Measurements from ENCODE around the gene RMND1. TPM values are rescaled to one million over a fixed set of nuclear protein-coding genes. Genes with fewer than 3 reads are reported as not detected.

Gene RMND1
- total RNA-seq, 5 donors from 2014 or later (not counting 1 experiment from before 2014, with no cell fraction given) = 8.0 to 15.6 (median 12.8) TPM

GRCh38 chr6:151392427-151392826 lies 59.5 kb downstream of the RMND1 start:
- no peaks in the 10 kb centered on the region for H3K36me3 ChIP-seq (ENCODE audit: control insufficient read depth in 2 of 2, extremely low read depth in 1 of 2, insufficient read depth in 1 of 2, low read length in 1 of 2)
- DNase-seq (no peak), ATAC-seq (replicated peaks in 1 of 4) (no peak)
- WGBS (ENCODE audit: insufficient coverage) = no CpG with 5 or more reads among the region's 3 CpGs
- H3K9me3 ChIP-seq = no peaks in the 10 kb centered on the region
- peak overlapping the region; percentile 92 to 97 (median 94) for H3K4me3 Mint-ChIP-seq
- H3K4me3 ChIP-seq (ENCODE audit: control insufficient read depth in 1 of 2, extremely low read depth in 1 of 2, low read length in 1 of 2) = peak overlapping the region in 1 of 2 donors; percentile 64
- peaks cover 9% of the 10 kb centered on the region for H3K36me3 Mint-ChIP-seq
- peak overlapping the region; percentile 97 to 99 for H3K27ac Mint-ChIP-seq
- H3K27ac ChIP-seq (ENCODE audit: low read length) = peak overlapping the region; percentile 74
- POLR2A ChIA-PET = no interaction called here
- H3K27me3 ChIP-seq (replicated peaks in 1 of 2; ENCODE audit: control insufficient read depth in 2 of 2, extremely low read depth in 1 of 2, insufficient read depth in 2 of 2, low read length in 1 of 2) = no peaks in the 10 kb centered on the region
- H3K27me3 Mint-ChIP-seq = no peaks in the 10 kb centered on the region
- no peaks in the 10 kb centered on the region for H3K9me3 Mint-ChIP-seq
- H3K4me1 Mint-ChIP-seq = peaks cover 60 to 69% (median 65%) of the 10 kb centered on the region in 3 donors
- H3K4me1 ChIP-seq (ENCODE audit: control insufficient read depth in 1 of 2, extremely low read depth in 1 of 2, insufficient read depth in 2 of 2, low read length in 2 of 2) = peaks cover 38% of the 10 kb centered on the region in 2 experiments
- CTCF ChIA-PET = no interaction called here

GRCh38 chr6:151391471-151392413 lies 60.2 kb downstream of the RMND1 start, which contains the start of gene ZBTB2:
ZBTB2 (minus strand) TSS chr6:151391559; CDS start chr6:151373637, 17,922 bp downstream.
- H3K9me3 ChIP-seq = no peaks in the 10 kb centered on the region
- peaks cover 39 to 41% of the 10 kb centered on the region in 2 experiments for H3K4me1 ChIP-seq (ENCODE audit: control insufficient read depth in 1 of 2, extremely low read depth in 1 of 2, insufficient read depth in 2 of 2, low read length in 2 of 2)
- 0% methylated on average over 17 of the region's 57 CpGs for WGBS (ENCODE audit: insufficient coverage)
- Mint-ChIP-seq H3K27ac (peak within 1 kb of the TSS; percentile 97 to 99), H3K27me3 (no peaks in the 10 kb centered on the region), H3K4me1 (peaks cover 54 to 69% (median 64%) of the 10 kb centered on the region in 3 donors), H3K4me3 (peak within 1 kb of the TSS; percentile 92 to 97 (median 94)), H3K36me3 (peaks cover 6% of the 10 kb centered on the region), H3K9me3 (no peaks in the 10 kb centered on the region)
- DNase-seq (peak; percentile 34 to 79 (median 57)), ATAC-seq (replicated peaks in 1 of 4) (peak; percentile 2 to 9 (median 2))
- H3K27ac ChIP-seq (ENCODE audit: low read length) = peak within 1 kb of the TSS; percentile 81
- H3K36me3 ChIP-seq (ENCODE audit: control insufficient read depth in 2 of 2, extremely low read depth in 1 of 2, insufficient read depth in 1 of 2, low read length in 1 of 2) = no peaks in the 10 kb centered on the region
- CTCF ChIA-PET = no interaction called here
- peak within 1 kb of the TSS; percentile 64 to 86 for H3K4me3 ChIP-seq (ENCODE audit: control insufficient read depth in 1 of 2, extremely low read depth in 1 of 2, low read length in 1 of 2)
- no peaks in the 10 kb centered on the region for H3K27me3 ChIP-seq (replicated peaks in 1 of 2; ENCODE audit: control insufficient read depth in 2 of 2, extremely low read depth in 1 of 2, insufficient read depth in 2 of 2, low read length in 1 of 2)
- POLR2A ChIA-PET = no interaction called here

- H3K36me3 Mint-ChIP-seq = peaks cover 6% of the 10 kb centered on the region
Measured at GRCh38 chr6:151390851-151391470, 61.0 kb downstream of the RMND1 start.

GRCh38 chr6:151390276-151390850 lies 61.6 kb downstream of the RMND1 start:
- H3K27ac Mint-ChIP-seq = peak overlapping the region; percentile 59 to 68
- ATAC-seq (replicated peaks in 1 of 4) = peak; percentile 79 to 83 (median 80)
- peak overlapping the region in 1 of 2 donors; percentile 88 for H3K4me3 ChIP-seq (ENCODE audit: control insufficient read depth in 1 of 2, extremely low read depth in 1 of 2, low read length in 1 of 2)

More at GRCh38 chr6:151390851-151391470, 61.0 kb downstream of the RMND1 start:
- ATAC-seq (replicated peaks in 1 of 4) = peak; percentile 15 to 28 (median 20)
- Histone ChIP-seq H3K4me1 (ENCODE audit: control insufficient read depth in 1 of 2, extremely low read depth in 1 of 2, insufficient read depth in 2 of 2, low read length in 2 of 2) (peaks cover 35 to 44% of the 10 kb centered on the region in 2 experiments), H3K9me3 (no peaks in the 10 kb centered on the region), H3K4me3 (ENCODE audit: control insufficient read depth in 1 of 2, extremely low read depth in 1 of 2, low read length in 1 of 2) (peak overlapping the region; percentile 64 to 72), H3K27ac (ENCODE audit: low read length) (peak overlapping the region; percentile 81), H3K36me3 (ENCODE audit: control insufficient read depth in 2 of 2, extremely low read depth in 1 of 2, insufficient read depth in 1 of 2, low read length in 1 of 2) (no peaks in the 10 kb centered on the region), H3K27me3 (replicated peaks in 1 of 2; ENCODE audit: control insufficient read depth in 2 of 2, extremely low read depth in 1 of 2, insufficient read depth in 2 of 2, low read length in 1 of 2) (no peaks in the 10 kb centered on the region)
- WGBS (ENCODE audit: insufficient coverage) = under 1% methylated on average over 67 of the region's 78 CpGs
- ChIA-PET CTCF (interaction anchor here in 1 of 2 donors (0.7 to 1.0 kb wide), 2 partner anchors 15 to 60 kb away, joined by 3 read pairs; no protein-coding TSS in a partner anchor), POLR2A (interaction anchor here in 1 of 2 donors (1.9 kb wide), 1 partner anchor 17 kb away, joined by 28 read pairs; no protein-coding TSS in a partner anchor)
- Mint-ChIP-seq H3K4me1 (peaks cover 51 to 67% (median 62%) of the 10 kb centered on the region in 3 donors), H3K9me3 (no peaks in the 10 kb centered on the region), H3K27me3 (no peaks in the 10 kb centered on the region), H3K4me3 (peak overlapping the region; percentile 92 to 97 (median 94)), H3K27ac (peak overlapping the region in 1 of 2 donors; percentile 68)
- DNase-seq = peak; percentile 59 to 89 (median 79)

GRCh38 chr6:151389618-151390275 lies 62.2 kb downstream of the RMND1 start:
- 0% methylated on average over 52 of the region's 54 CpGs for WGBS (ENCODE audit: insufficient coverage)
- DNase-seq = peak in 3 of 35 experiments; percentile 5 to 40 (median 21)
- Histone ChIP-seq H3K9me3 (no peaks in the 10 kb centered on the region), H3K27ac (ENCODE audit: low read length) (peak overlapping the region; percentile 91), H3K4me3 (ENCODE audit: control insufficient read depth in 1 of 2, extremely low read depth in 1 of 2, low read length in 1 of 2) (peak overlapping the region; percentile 72 to 88), H3K4me1 (ENCODE audit: control insufficient read depth in 1 of 2, extremely low read depth in 1 of 2, insufficient read depth in 2 of 2, low read length in 2 of 2) (peaks cover 39 to 41% of the 10 kb centered on the region in 2 experiments), H3K27me3 (replicated peaks in 1 of 2; ENCODE audit: control insufficient read depth in 2 of 2, extremely low read depth in 1 of 2, insufficient read depth in 2 of 2, low read length in 1 of 2) (no peaks in the 10 kb centered on the region), H3K36me3 (ENCODE audit: control insufficient read depth in 2 of 2, extremely low read depth in 1 of 2, insufficient read depth in 1 of 2, low read length in 1 of 2) (no peaks in the 10 kb centered on the region)
- peak overlapping the region; percentile 95 to 97 for H3K27ac Mint-ChIP-seq
- H3K27me3 Mint-ChIP-seq = no peaks in the 10 kb centered on the region
- H3K4me3 Mint-ChIP-seq = peak overlapping the region; percentile 90 to 92 (median 91)
- ChIA-PET CTCF (interaction anchor here (0.5 to 1.2 kb wide), 10 partner anchors 9 to 1853 kb away, joined by 3 to 12 read pairs (median 4); no protein-coding TSS in a partner anchor), POLR2A (interaction anchor here (0.6 to 1.9 kb wide), 9 partner anchors 11 to 1642 kb away, joined by 3 to 28 read pairs (median 5); partner anchors contain the start of gene RMND1 (in 1 of the 2))
- ATAC-seq (replicated peaks in 1 of 4) = peak; percentile 67 to 69 (median 68)
- H3K36me3 Mint-ChIP-seq = peaks cover 6% of the 10 kb centered on the region
- H3K9me3 Mint-ChIP-seq = no peaks in the 10 kb centered on the region
- H3K4me1 Mint-ChIP-seq = peaks cover 54 to 68% (median 63%) of the 10 kb centered on the region in 3 donors

More at GRCh38 chr6:151390276-151390850, 61.6 kb downstream of the RMND1 start:
- no peaks in the 10 kb centered on the region for H3K9me3 Mint-ChIP-seq
- DNase-seq = peak; percentile 96 to 100 (median 98)
- Histone ChIP-seq H3K36me3 (ENCODE audit: control insufficient read depth in 2 of 2, extremely low read depth in 1 of 2, insufficient read depth in 1 of 2, low read length in 1 of 2) (no peaks in the 10 kb centered on the region), H3K27ac (ENCODE audit: low read length) (peak overlapping the region; percentile 81), H3K27me3 (replicated peaks in 1 of 2; ENCODE audit: control insufficient read depth in 2 of 2, extremely low read depth in 1 of 2, insufficient read depth in 2 of 2, low read length in 1 of 2) (no peaks in the 10 kb centered on the region), H3K9me3 (no peaks in the 10 kb centered on the region), H3K4me1 (ENCODE audit: control insufficient read depth in 1 of 2, extremely low read depth in 1 of 2, insufficient read depth in 2 of 2, low read length in 2 of 2) (peaks cover 36 to 39% of the 10 kb centered on the region in 2 experiments)
- peak overlapping the region; percentile 69 to 92 (median 73) for H3K4me3 Mint-ChIP-seq
- H3K27me3 Mint-ChIP-seq = no peaks in the 10 kb centered on the region
- WGBS (ENCODE audit: insufficient coverage) = under 1% methylated on average over 62 of the region's 79 CpGs
- peaks cover 6% of the 10 kb centered on the region for H3K36me3 Mint-ChIP-seq
- ChIA-PET CTCF (interaction anchor here (0.5 to 1.2 kb wide), 7 partner anchors 10 to 1853 kb away, joined by 3 to 12 read pairs (median 3); no protein-coding TSS in a partner anchor), POLR2A (interaction anchor here (0.7 to 1.9 kb wide), 5 partner anchors 11 to 920 kb away, joined by 3 to 28 read pairs (median 4); partner anchors contain the start of gene RMND1 (in 1 of the 2))
- H3K4me1 Mint-ChIP-seq = peaks cover 54 to 68% (median 63%) of the 10 kb centered on the region in 3 donors

Data from T-cell (primary cell).